HG02943 (cell line): ENCODE data around the gene FAM167B.
"Not testable (repeated sequence)": the region's sequence is repeated elsewhere in the genome, so short reads cannot be mapped to it uniquely, and the experiment has no call there.

Experiments
- ATAC-seq: cut with Tn5 transposase; IDR thresholded peaks from one replicate; pipeline ENCODE4 v1.9.1; 2021; ENCODE audit warnings: mild to moderate bottlenecking, low read depth, moderate library complexity; ENCODE audit not compliant: unreplicated experiment

Gene FAM167B

DNA sequence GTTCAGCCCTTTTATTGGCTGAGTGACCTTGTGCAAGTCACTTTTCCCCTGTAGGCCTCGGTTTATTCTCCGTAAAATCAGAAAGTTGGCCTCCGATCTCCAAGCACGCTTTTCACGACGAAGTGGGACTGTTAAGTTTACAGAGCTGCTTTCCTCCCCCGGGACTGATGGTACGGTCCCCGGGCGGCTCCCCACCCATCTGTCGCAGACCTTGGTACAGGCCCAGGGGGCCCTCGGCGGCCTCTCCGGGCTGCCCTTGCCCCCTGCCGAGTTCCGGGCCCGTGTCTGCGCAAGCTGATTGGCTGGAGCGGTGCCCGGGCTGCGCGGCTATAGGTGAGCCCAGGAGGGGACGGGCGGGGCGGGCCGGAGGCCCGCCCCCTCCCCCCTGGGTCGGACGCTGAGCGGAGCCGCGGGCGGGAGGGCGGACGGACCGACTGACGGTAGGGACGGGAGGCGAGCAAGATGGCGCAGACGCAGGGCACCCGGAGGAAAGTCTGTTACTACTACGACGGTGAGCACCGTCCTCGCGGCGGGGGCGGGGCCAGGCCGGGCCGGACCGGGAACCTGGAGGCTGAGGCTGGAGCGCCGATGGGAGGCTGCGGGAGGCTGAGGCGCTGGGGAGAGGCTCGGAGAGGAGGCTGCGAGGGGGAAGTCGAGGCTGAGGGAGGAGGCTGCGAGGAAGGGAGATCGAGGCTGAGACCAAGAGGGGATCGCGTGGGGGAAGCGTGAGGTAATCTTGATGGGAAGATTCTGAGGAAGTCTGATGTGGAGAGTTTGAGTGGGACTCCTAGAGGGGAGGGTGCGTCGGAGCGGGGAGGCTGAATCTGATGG, 44.9 kb downstream of the FAM167B start, which contains the start of gene HDAC1:
TSS of gene HDAC1 (plus strand) at position 376 of the 831 bp plus-strand sequence. CDS start at position 463, 87 bp downstream.
- ATAC-seq, result peak; percentile 86

GRCh38 chr1:32298211-32298610, 51.2 kb downstream of the FAM167B start:
- not testable (repeated sequence) for ATAC-seq
